Measurements from ENCODE around the gene ARHGEF5. TPM values are rescaled to one million over a fixed set of nuclear protein-coding genes. Genes with fewer than 3 reads are reported as not detected.
"Not testable (repeated sequence)": the region's sequence is repeated elsewhere in the genome, so short reads cannot be mapped to it uniquely, and the experiment has no call there.

Gene ARHGEF5
- total RNA-seq, result 100 to 1,000 TPM in 1 of 4 donors, 10 to 100 TPM in 3; 49.6 to 112 (median 64.3) TPM

DNA sequence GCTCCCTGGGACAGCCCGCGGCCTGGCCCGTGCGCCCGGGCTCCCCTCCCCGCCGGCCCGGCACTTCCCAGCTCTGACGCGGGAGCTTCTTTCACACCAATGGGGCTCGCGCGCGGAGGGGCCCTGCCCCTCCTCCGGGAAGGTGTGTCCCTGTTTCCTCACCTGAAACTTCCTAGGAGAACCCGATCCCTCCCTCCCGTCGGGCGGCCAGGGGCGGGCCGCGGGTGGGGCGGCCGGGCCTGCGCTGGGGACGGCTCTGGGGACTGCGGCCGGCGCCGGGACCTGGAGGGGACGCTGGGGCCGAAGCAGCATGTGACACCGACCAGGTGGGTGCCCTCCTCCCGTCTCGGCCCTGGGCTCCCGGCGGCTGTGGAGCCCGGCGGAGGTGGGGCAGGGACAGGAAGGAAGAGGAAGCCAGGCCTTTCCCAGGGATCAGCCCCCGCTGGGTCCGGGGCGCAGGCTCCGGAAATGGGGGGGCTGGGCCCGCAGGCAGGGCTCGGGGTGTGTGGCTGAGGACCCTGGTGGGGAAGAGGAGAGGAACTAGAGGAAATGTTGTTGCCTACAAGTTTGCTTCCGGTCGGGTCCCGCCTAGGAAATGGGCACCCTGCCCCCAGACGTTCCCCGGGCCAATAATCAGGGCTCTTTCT is at the start of gene ARHGEF5:
TSS of gene ARHGEF5 (plus strand) at position 227 of the 647 bp plus-strand sequence. CDS start 7,268 bp downstream, outside the sequence.
- H3K27me3 ChIP-seq; H3K27ac ChIP-seq; H3K9me3 ChIP-seq; intact Hi-C loops (cut with DNase I; ENCODE audit: low total_unique reads); DNase-seq; H3K4me1 ChIP-seq; H3K36me3 ChIP-seq; in situ Hi-C loops (cut with MboI; ENCODE audit: low pct_ligation_motif_present in 1 of 4, low pct_unique_long_range_greater_than_20kb in 1 of 4, low sequenced_read_pairs in 3 of 4): not testable (repeated sequence)
- peak within 1 kb of the TSS in 1 of 4 donors; percentile 31 for H3K4me3 ChIP-seq
- no CpG with 5 or more reads among the region's 50 CpGs for WGBS, 2 donors (ENCODE audit: low coverage in 1 of 2)

DNA sequence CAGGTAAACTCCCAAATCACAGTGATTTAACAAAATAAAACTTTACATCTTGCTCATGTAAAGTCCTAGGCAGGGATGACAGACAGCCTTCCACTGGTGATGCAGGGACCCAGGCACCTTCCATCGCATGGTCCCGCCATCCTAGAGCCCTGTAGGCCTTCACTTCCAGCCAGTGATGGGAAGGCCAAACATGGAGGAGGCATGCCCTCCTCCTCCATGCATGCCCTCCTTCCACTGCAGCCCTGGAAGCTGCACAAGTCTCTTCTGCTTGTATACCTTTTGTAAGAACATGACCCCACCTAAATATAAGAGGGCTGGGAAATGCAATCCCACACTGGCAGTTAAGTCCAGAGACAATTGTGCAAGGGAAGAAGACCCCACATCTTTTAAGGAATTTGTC is 45.5 kb upstream of the ARHGEF5 start:
- H3K4me3 ChIP-seq; H3K27me3 ChIP-seq; intact Hi-C loops (cut with DNase I; ENCODE audit: low total_unique reads); H3K36me3 ChIP-seq; DNase-seq; in situ Hi-C loops (cut with MboI; ENCODE audit: low pct_ligation_motif_present in 1 of 4, low pct_unique_long_range_greater_than_20kb in 1 of 4, low sequenced_read_pairs in 3 of 4); H3K27ac ChIP-seq; H3K4me1 ChIP-seq; H3K9me3 ChIP-seq: not testable (repeated sequence)
- no CpG with 5 or more reads among the region's 2 CpGs for WGBS, 2 donors (ENCODE audit: low coverage in 1 of 2)

DNA sequence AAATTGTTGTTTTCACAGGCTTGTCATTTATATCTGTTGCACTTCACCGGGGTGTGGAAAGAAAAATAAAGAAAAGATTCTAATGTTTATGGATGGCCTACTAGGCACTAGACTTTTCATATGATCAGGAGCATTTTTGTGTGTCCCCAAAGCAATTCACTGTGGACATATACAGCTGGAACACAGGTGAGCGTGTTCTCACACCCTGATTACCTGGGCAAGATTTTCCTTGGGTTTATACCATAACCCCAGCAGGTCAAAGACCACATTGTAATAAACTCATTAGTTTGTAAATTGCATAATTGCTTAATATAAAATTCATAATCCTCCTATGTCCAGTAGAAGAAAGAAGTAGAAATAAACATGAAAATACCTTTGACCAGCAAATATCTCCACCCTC is 44.0 kb upstream of the ARHGEF5 start:
- WGBS, 2 donors (ENCODE audit: low coverage in 1 of 2), result 92% methylated on average over 1 of the region's 2 CpGs; no CpG with 5 or more reads in 1 of the 2 donors
- H3K4me3 ChIP-seq; H3K9me3 ChIP-seq; H3K27me3 ChIP-seq; DNase-seq; H3K36me3 ChIP-seq; H3K4me1 ChIP-seq; in situ Hi-C loops (cut with MboI; ENCODE audit: low pct_ligation_motif_present in 1 of 4, low pct_unique_long_range_greater_than_20kb in 1 of 4, low sequenced_read_pairs in 3 of 4); H3K27ac ChIP-seq; intact Hi-C loops (cut with DNase I; ENCODE audit: low total_unique reads): not testable (repeated sequence)

DNA sequence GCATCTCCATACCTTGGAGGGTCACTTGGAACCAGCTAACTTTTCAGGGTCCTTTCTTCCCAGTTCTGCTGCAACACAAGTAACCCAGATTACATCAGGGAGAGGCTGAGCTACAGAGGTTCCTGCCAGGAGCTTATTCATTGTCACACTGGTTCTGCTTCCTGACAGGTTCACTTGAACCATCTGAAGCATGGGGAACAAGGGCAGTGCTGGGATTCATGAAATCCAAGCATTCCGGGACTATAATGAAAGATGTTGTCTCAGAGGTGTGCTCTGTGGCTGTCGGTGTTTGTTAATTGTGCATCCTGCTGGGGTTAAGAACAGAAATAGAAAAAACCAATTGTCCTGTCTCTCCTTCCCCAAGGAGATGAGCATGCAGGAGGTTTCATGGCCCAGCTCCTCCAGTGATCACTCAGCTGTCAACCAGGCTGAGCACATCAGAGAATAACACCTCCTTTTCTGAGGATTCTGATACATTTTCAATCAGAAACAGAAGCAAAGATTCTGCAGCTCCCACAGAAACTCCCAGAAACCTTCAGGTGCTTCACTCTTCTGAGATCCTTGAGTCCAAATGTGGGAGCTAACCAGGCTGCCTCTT is 43.2 kb upstream of the ARHGEF5 start, which contains the start of gene OR2A1:
TSS of gene OR2A1 (plus strand) at position 548 of the 598 bp plus-strand sequence. CDS start 5,706 bp downstream, outside the sequence.
- H3K36me3 ChIP-seq; H3K9me3 ChIP-seq; DNase-seq; H3K4me3 ChIP-seq; H3K27me3 ChIP-seq; in situ Hi-C loops (cut with MboI; ENCODE audit: low pct_ligation_motif_present in 1 of 4, low pct_unique_long_range_greater_than_20kb in 1 of 4, low sequenced_read_pairs in 3 of 4); H3K27ac ChIP-seq; intact Hi-C loops (cut with DNase I; ENCODE audit: low total_unique reads); H3K4me1 ChIP-seq: not testable (repeated sequence)
- WGBS, 2 donors (ENCODE audit: low coverage in 1 of 2), result 100% methylated on average over 2 of the region's 2 CpGs; no CpG with 5 or more reads in 1 of the 2 donors

DNA sequence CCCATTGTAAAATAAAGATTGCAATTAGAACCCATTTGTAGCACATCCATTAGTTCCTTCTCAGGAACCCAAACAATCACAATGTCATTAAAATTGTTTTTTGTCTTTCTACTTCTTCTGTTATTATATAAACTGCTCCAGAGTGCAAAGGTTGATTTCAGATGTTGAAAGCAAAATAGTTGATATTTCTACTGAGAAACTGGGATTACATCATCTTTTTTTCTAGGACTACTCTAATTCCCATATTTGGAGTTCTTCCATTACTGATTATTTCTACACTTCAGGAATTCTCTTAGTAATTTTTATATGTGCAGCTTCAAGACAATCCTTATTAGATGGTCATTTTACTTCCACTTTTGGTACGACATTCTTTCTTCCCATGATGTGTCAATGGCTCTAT is 37.7 kb upstream of the ARHGEF5 start:
- H3K36me3 ChIP-seq; H3K27me3 ChIP-seq; H3K4me3 ChIP-seq; in situ Hi-C loops (cut with MboI; ENCODE audit: low pct_ligation_motif_present in 1 of 4, low pct_unique_long_range_greater_than_20kb in 1 of 4, low sequenced_read_pairs in 3 of 4); intact Hi-C loops (cut with DNase I; ENCODE audit: low total_unique reads); H3K4me1 ChIP-seq; H3K27ac ChIP-seq; DNase-seq; H3K9me3 ChIP-seq: not testable (repeated sequence)
- no CpG with 5 or more reads among the region's 1 CpG for WGBS, 2 donors (ENCODE audit: low coverage in 1 of 2)

DNA sequence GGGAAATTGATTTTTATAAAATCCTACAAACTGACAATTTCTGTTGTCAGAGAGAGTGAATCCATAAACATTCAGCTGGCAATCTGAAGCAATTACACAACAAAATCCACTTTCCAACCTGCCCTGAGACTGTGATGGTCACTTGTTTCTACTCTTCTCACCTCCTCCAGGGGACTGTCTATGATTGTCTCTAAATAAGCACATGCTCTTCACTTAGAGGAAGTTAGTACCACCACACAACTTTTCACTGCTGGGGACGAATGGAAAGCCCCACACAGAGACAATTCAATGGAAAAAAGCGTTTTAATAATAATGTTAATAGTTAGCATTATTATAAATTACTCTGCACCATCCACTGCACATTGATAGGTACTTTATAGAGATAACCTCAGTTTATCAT is 35.7 kb upstream of the ARHGEF5 start:
- H3K27ac ChIP-seq; H3K27me3 ChIP-seq; H3K4me1 ChIP-seq; H3K36me3 ChIP-seq; in situ Hi-C loops (cut with MboI; ENCODE audit: low pct_ligation_motif_present in 1 of 4, low pct_unique_long_range_greater_than_20kb in 1 of 4, low sequenced_read_pairs in 3 of 4); DNase-seq; intact Hi-C loops (cut with DNase I; ENCODE audit: low total_unique reads); H3K4me3 ChIP-seq; H3K9me3 ChIP-seq: not testable (repeated sequence)
- no CpG with 5 or more reads among the region's 2 CpGs for WGBS, 2 donors (ENCODE audit: low coverage in 1 of 2)

DNA sequence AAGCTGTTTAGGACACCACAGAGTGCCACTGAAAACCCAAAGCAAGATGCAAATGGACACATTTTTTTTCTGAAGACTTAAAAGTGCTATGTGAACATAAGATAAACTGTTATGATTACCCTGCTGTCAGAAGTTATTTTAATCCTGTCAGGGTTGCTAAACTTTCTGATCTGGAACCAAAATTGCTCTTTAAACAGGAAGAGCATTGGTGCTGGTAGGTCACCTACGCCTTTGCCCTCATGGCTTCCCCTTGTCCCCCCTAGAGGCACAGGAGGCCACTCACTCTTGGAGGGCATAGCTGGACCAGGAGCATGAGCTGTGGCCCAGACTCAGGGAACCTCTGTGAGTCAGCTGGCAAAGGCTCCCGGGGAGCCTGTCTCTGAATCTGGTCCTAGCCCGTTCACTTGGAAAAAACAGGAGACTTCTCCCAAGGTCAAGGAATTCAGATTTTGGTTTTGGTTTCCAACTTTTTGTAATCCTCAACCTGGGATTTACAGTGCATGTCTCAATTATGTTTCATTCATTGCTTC is 33.5 kb upstream of the ARHGEF5 start:
- WGBS, 2 donors (ENCODE audit: low coverage in 1 of 2), result 83% methylated on average over 1 of the region's 3 CpGs; no CpG with 5 or more reads in 1 of the 2 donors
- H3K27ac ChIP-seq; H3K27me3 ChIP-seq; H3K4me3 ChIP-seq; DNase-seq; H3K4me1 ChIP-seq; intact Hi-C loops (cut with DNase I; ENCODE audit: low total_unique reads); in situ Hi-C loops (cut with MboI; ENCODE audit: low pct_ligation_motif_present in 1 of 4, low pct_unique_long_range_greater_than_20kb in 1 of 4, low sequenced_read_pairs in 3 of 4); H3K36me3 ChIP-seq; H3K9me3 ChIP-seq: not testable (repeated sequence)

DNA sequence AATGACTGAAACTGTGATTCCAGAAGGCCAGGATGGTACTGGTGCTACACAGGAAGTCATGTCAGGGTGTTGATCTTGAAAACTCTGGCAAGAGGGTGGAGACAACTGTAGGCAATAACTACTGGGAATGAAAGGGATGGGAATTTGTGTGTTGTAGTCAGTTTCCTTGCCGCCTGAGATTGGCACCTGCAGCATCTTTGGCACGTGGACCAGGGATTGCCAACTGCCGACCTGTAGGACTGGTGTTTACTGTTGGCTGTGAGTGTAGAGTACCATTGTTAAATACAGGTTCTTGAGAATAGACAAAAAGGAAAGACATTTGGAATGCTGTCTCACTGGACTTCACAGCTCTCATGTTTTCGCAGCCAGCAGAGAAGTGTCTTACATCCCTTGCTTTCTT is 31.8 kb upstream of the ARHGEF5 start:
- in situ Hi-C loops (cut with MboI; ENCODE audit: low pct_ligation_motif_present in 1 of 4, low pct_unique_long_range_greater_than_20kb in 1 of 4, low sequenced_read_pairs in 3 of 4); H3K4me3 ChIP-seq; H3K27ac ChIP-seq; H3K27me3 ChIP-seq; intact Hi-C loops (cut with DNase I; ENCODE audit: low total_unique reads); DNase-seq; H3K9me3 ChIP-seq; H3K4me1 ChIP-seq; H3K36me3 ChIP-seq: not testable (repeated sequence)
- 87% methylated on average over 3 of the region's 4 CpGs; no CpG with 5 or more reads in 1 of the 2 donors for WGBS, 2 donors (ENCODE audit: low coverage in 1 of 2)

DNA sequence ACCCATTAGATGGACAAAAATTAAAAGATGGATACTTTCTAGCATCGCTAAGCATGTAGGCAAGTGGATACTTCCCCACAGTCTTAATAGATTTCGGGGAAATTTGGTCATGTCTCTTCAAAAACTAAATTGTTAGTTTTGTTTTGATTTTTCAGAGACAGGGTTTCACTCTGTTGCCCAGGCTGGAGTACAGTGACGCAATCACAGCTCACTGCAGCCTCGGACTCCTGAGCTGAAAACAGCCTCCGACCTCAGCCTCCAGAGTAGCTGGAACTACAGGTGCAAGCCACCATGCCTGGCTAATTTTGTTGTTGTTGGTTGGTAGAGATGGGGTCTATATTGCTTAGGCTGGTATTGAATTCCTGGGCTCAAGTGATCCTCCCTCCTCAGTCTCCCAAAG is 29.3 kb upstream of the ARHGEF5 start:
- 90% methylated on average over 4 of the region's 5 CpGs; no CpG with 5 or more reads in 1 of the 2 donors for WGBS, 2 donors (ENCODE audit: low coverage in 1 of 2)
- H3K4me3 ChIP-seq; H3K27me3 ChIP-seq; H3K36me3 ChIP-seq; in situ Hi-C loops (cut with MboI; ENCODE audit: low pct_ligation_motif_present in 1 of 4, low pct_unique_long_range_greater_than_20kb in 1 of 4, low sequenced_read_pairs in 3 of 4); H3K9me3 ChIP-seq; DNase-seq; H3K27ac ChIP-seq; intact Hi-C loops (cut with DNase I; ENCODE audit: low total_unique reads); H3K4me1 ChIP-seq: not testable (repeated sequence)

DNA sequence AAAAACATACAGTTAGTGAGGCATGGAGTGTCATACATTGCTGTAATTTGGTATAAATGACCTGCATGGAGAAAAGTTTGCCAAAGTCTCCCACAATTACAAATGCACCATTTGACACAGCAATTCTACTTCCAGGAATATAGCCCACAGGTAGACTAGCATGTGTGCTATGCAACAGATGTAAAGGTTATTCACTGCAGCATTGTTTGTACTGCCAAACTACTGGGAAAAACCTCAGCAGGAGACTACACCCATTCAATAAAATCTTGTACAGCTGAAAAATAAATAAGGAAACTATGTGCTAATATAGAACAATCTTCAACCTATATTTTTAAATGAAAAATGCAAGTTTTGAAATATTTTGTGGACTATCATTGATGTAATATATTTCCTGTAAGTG is 25.2 kb upstream of the ARHGEF5 start:
- H3K4me1 ChIP-seq; H3K9me3 ChIP-seq; H3K36me3 ChIP-seq; intact Hi-C loops (cut with DNase I; ENCODE audit: low total_unique reads); H3K27me3 ChIP-seq; DNase-seq; H3K4me3 ChIP-seq; in situ Hi-C loops (cut with MboI; ENCODE audit: low pct_ligation_motif_present in 1 of 4, low pct_unique_long_range_greater_than_20kb in 1 of 4, low sequenced_read_pairs in 3 of 4): not testable (repeated sequence)
- H3K27ac ChIP-seq, result peak overlapping the region in 1 of 4 donors; percentile 41
